ENCODE data around the gene CTBP1.

Gene CTBP1

DNA sequence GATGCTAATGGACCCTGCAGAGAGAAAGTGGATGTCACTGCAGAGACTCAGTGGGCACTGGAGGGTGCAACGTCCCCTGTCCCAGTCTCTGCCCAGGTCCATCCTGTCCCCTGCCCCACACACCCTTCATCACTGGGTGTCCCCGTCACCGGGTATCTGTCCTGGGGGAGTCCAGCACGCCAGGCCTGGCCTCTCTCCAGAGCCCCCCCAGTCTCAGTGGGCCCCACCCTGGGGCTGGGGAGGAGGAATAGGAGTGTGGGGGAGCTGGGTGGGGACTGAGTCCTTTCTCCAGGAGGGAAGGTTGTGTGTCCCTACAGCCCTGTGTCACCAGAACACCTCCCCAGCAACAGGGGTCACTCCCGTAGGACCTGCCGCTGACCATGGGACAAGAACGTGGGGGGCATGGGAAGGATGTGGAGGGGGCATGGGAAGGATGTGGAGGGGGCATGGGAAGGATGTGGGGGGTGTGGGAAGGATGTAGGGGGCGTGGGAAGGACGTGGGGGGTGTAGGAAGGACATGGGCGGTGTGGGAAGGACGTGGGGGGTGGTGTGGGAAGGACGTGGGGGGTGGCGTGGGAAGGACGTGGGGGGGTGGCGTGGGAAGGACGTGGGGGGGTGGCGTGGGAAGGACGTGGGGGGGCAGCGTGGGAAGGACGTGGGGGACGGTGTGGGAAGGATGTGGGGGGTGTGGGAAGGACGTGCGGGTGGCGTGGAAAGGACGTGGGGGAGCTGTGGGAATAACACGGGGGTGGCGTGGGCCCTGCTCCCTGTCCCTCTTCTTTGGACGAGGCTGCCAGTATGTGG lies 55.5 kb downstream of the CTBP1 start:
- DNase-seq = peak; percentile 1

DNA sequence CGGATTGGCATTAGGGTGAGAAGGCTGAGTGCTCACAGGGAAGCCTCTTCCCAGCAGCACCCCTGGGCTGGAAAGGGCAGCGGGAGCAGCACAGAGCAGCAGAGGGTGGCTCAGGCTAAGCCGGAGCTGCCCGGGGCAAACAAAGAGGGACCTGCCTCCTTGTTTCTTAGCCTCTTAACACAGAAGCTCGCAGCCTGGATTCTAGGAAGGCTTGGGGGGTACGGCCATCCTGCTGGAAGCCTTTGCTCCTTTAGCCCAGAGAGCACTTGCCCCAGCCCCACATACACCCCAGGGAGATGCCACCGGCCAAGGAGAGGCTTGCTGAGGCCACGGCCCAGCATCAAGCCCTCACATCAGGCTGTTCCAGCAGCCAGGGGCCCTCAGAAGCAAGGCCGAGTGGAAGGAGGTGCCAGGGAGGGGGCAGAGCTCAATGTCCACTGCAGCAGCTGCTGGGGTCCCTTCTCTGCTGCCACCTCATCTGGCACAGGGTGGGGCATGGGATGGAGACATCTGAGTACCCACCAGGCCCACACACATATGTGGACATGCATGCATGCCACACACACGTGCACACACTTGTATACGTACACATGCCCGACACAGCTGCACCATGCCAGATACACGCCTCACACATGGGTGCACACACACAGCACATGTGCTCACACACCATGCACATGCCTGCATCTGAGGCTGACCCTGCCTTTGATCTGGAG lies 56.3 kb downstream of the CTBP1 start:
- peak; percentile 2 for DNase-seq

DNA sequence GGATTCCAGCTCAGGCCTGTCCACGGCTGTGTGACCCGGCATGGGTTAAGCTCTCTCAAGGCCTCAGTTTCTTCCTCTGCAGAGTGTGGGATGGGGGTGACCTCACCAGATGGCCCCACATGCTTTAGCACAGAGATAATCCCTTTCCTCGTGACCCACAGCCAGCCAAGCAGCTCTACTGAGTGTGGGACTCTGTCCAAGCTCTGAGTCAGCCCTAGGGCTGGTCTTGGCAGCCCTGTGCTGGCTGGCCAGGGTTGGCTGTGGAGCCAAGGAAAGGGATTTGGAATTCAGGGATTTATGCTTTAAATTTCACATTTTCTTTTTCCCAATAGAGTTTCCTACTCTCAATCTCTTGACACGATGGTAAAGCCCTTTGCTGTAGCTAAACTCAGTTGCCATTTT lies 56.8 kb downstream of the CTBP1 start:
- peak; percentile 1 for DNase-seq

GRCh38 chr4:1191621-1192020 lies 57.3 kb downstream of the CTBP1 start:
- peak; percentile 1 for DNase-seq

GRCh38 chr4:1187182-1187581 lies 61.7 kb downstream of the CTBP1 start:
- peak; percentile 49 for DNase-seq

GRCh38 chr4:1183985-1184773 lies 64.8 kb downstream of the CTBP1 start:
- DNase-seq = no peak

DNA sequence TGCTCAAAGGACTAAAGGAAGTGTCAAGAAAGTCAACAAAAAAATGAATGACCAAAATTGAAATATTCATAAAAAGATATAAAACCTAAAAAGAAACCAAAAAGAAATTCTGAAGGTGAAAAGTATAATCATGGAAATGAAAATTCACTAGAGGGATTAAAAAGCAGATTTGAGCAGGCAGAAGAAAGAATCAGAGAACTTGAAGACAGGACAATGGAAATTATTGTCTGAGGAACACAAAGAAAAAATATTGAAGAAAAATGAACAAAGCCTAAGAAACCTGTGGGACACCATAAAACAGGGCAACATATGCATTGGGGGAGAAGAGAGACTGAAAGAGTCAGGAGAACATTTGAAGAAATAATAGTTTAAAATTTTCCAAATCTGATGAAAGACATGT lies 66.6 kb downstream of the CTBP1 start:
- no peak for DNase-seq

DNA sequence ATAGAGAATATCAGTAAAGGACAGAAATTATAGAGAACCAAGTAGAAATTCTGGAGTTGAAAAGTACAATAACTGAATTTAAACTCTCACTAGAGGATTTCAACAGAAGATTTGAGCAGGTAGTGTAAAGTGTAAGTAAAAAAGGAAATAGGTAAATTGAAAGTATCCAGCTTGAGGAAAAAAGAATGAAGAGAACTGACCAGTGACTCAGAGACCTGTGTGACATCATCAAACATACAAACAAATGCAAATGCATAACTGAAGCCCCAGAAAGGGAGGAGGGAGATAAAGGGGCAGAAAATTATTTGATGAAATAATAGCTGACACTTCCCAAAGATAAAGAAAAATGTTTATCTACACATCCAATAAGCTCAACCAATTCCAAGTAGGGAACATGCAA lies 68.3 kb downstream of the CTBP1 start:
- DNase-seq = no peak

DNA sequence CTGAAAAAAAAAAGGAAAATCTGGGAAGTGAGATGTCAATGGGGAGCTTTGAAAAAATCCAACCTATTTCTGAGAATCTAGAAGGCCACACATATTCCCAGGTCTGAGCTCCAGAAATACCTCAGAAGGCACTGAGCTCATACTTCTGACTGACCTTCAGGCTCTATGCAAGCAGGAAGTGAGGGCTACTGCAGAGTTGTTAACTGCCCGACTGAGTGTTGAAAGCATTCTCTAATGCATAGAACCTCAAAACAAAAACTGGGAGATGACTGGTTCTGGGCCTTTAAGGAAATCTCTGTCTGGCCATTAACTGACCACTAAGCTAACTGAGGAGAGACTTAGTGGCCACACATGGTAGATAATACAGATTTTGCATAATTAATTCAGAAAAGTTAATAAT lies 69.0 kb downstream of the CTBP1 start:
- no peak for DNase-seq

GRCh38 chr4:1179089-1179441 lies 69.9 kb downstream of the CTBP1 start:
- no peak for DNase-seq

- DNase-seq = no peak
Measured at GRCh38 chr4:1178300-1179088, 70.4 kb downstream of the CTBP1 start.

DNA sequence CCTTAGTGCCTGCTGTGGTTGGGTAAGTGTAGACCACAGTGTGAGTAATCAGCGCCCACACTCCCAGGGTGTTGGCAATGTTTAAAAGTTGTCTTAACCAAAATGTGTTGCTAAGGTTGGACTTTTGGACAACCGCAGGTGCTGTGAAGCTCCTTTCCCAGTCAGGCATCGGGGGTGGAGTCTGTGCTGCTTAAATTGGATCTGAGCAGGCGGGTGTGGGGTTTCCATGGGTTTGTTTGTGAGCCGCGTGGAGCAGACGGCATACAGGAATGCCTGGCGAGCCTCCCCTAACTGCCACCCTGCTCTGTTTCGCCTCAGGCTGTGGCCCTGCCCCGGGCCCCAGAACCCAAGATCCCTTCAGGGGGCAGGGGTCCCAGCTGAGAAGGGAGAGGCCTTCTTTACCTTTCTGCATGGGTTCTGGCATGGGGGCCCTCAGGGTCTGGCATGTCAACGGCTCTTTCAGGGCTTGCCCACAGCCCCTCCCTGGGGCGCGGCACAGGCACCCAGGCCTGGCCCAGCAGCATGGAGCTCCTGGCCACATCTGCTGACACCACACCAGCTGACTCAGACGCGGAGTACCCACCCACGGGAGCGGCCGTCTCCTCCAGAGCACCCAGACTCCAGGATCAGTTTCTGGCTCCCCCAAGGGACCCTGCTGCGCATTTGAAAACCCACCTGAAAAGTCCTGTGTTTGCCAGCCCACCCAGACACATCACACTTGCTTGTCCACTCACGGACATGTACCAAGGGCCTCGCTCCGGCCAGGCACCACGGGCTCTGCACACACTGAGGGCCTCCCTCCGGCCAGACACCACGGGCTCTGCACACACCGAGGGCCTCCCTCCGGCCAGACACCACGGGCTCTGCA lies 71.4 kb downstream of the CTBP1 start:
- DNase-seq = no peak

- no peak for DNase-seq
Measured at GRCh38 chr4:1176398-1177273, 72.3 kb downstream of the CTBP1 start.

DNA sequence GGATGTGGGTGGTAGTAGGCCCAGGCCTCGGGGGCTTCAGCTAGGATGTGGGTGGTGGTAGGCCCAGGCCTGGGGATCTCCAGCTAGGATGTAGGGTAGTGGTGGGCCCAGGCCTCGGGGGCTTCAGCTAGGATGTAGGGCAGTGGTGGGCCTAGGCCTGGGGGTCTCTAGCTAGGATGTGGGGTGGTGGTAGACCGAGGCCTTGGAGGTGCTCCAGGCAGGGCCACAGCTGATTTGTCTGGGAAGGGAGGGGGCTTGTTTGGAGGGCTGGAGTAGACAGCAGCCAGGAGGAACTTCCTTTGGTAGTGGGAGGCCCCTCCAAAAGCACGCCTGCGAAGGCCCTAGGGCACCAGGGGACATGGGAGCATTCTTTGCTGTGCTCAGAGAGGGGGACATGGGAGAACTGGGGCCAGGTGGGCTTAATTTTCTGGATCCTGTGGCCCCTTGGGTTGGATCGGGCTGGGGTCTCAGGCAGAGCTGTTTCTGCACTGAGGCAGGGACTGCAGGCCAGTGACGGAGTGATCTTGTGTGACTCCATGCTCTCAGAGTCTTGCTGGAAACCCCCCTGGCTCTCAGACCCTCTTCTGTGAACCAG lies 73.2 kb downstream of the CTBP1 start:
- no peak for DNase-seq

DNA sequence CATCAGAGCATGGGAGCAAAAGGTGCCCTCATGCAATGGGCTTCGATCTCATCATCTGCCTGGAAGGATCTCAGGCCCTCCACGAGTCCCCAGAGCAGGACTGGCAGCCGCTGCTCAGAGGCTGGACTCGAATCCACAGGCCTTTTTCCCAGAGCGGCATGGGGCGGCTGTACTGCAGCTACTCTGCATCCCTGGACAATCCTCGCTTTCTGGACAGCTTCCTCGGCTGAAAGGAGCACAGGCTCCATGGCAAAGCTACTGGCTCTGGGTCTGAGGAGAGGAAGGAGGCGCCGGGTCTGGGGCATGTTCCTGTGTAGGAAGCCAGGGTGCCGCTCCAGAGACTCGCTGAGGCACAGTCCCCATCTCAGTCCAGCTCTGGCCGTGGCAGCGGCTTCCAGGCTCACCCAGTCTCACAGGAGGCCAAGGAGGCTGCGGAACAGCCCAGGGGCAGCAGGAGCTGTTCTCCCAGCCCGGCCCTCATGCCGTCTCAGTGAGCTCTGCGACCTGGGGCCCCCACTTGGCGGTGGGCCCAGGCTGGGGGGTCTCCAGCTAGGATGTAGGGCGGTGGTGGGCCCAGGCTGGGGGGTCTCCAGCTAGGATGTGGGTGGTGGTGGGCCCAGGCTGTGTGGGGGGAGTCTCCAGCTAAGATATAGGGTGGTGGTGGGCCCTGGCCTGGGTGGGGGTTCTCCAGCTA lies 73.8 kb downstream of the CTBP1 start:
- no peak for DNase-seq

- no peak for DNase-seq
Measured at GRCh38 chr4:1172971-1173757, 75.8 kb downstream of the CTBP1 start.

- DNase-seq = no peak
Measured at GRCh38 chr4:1172228-1172851, 76.6 kb downstream of the CTBP1 start, which contains the start of gene SPON2. Gene SPON2, minus strand, starts transcription at chr4:1172583.

All from activated CD4-positive, alpha-beta T cell treated with anti-CD3 and anti-CD28 coated beads for 48 hours (primary cell).